ENCODE measurements around the gene NUP210. TPM values are rescaled to one million over a fixed set of nuclear protein-coding genes. Genes with fewer than 3 reads are reported as not detected.

Gene NUP210
- total and polyA plus RNA-seq, 2 experiments from 2014 or later, result 6.7 to 8.4 TPM

DNA sequence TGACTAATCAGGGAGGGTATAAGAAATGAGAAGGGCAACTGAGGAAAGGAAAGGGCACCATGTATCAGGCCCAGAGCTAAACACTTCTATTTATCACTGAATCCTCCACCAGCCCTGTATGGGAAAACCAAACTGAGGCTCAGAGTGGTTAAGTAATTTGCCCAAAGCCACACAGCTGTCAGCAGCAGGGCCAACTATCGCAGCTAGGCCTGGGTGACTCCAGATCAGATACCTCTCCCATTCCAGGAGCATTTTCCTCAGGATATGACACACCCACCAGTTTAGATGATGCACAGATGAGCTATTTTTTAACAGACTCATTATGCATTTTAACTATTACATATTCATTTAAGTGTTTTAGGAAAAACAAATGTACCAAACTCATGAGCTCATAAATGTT lies 14.5 kb downstream of the NUP210 start:
- Histone ChIP-seq H2AFZ (no peak overlapping the region), H4K20me1 (ENCODE audit: insufficient read depth, poor library complexity, severe bottlenecking) (no peaks in the 10 kb centered on the region), H3K9me3 (ENCODE audit: low read depth) (no peaks in the 10 kb centered on the region), H3K9me2 (replicated peaks; ENCODE audit: insufficient read depth) (no peaks in the 10 kb centered on the region), H3K4me2 (no peak overlapping the region), H3K27me3 (no peaks in the 10 kb centered on the region), H3K27ac (no peak overlapping the region), H3K79me2 (no peaks in the 10 kb centered on the region), H3K4me1 (ENCODE audit: insufficient read depth) (no peaks in the 10 kb centered on the region), H3K4me3 (no peak overlapping the region), H3K36me3 (replicated peaks; ENCODE audit: insufficient read depth, low read depth) (no peaks in the 10 kb centered on the region)
- TF ChIP-seq EZH2phosphoT487 (IDR thresholded peaks at IDR 0.05; ENCODE audit: low read depth, severe bottlenecking, unreplicated experiment) (no peak), EZH2 (IDR thresholded peaks at IDR 0.05; ENCODE audit: borderline replicate concordance) (no peak)
- TF ChIP-seq, protein P1, sequence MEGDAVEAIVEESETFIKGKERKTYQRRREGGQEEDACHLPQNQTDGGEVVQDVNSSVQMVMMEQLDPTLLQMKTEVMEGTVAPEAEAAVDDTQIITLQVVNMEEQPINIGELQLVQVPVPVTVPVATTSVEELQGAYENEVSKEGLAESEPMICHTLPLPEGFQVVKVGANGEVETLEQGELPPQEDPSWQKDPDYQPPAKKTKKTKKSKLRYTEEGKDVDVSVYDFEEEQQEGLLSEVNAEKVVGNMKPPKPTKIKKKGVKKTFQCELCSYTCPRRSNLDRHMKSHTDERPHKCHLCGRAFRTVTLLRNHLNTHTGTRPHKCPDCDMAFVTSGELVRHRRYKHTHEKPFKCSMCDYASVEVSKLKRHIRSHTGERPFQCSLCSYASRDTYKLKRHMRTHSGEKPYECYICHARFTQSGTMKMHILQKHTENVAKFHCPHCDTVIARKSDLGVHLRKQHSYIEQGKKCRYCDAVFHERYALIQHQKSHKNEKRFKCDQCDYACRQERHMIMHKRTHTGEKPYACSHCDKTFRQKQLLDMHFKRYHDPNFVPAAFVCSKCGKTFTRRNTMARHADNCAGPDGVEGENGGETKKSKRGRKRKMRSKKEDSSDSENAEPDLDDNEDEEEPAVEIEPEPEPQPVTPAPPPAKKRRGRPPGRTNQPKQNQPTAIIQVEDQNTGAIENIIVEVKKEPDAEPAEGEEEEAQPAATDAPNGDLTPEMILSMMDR (IDR thresholded peaks at IDR 0.05; ENCODE audit: poor library complexity), result no peak
- WGBS (ENCODE audit: low lambda C conversion rate, missing lambda C conversion rate), result 96% methylated on average over 1 of the region's 1 CpG
- DNase-seq (ENCODE audit: low spot score), result no peak

DNA sequence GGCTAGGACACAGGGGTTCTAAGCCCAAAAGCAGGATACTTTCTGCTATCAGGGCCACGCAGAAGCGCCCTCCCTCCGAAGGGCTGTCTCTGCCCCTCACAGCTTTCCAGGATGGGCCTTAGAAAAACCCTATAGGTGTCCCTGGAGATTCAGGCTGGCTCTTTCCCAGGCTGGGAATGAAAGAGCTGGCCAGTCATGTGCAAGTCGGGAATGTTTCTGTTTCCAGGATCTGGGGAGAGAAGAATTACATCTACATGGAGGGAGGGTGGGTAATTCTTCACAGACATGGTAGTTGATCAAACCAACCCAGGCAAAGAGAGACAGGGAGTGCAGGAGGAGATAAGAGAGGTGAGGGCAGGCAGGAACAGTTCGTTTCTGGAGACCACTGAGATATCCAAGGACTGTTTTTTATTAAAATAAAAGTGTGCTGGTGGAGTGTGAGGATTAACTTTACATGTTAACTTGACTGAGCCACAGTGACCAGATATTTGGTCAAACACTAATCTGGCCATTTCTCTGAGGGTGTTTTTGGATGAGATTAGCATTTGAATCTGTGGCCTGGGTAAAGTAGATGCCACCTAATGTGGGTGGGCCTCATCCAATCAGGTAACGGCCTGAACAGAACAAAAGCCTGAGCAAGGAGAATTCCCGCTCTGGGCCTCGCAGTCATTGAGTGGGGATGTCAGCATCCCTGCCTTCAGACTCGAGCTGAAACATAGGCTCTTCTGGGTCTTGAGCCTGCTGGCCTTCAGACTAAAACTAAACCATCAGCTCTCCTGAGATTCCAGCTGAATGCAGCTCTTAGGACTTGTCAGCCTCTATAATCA lies 15.3 kb downstream of the NUP210 start:
- TF ChIP-seq EZH2 (IDR thresholded peaks at IDR 0.05; ENCODE audit: borderline replicate concordance) (no peak), EZH2phosphoT487 (IDR thresholded peaks at IDR 0.05; ENCODE audit: low read depth, severe bottlenecking, unreplicated experiment) (no peak)
- TF ChIP-seq, protein P1 (IDR thresholded peaks at IDR 0.05; ENCODE audit: poor library complexity), result no peak

DNA sequence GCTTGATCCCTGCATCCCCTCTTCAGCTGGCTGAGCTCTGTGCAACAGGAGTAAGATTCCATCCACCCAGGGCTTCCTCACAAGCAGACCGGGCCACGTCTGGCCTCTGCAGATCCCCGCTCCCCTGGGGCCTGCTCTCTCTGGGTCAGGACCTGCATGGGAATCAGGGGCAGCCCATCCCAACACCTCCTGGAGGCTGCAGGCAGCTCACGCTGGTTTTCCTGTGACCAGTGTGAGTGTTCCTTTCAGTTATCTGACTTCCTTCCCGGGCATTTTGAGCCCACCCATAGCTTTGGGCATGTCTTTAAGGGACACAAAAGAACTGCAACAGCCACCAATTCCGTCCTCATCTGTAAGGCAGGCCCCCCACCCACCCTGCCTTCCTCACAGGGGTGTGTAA lies 16.3 kb downstream of the NUP210 start:
- Histone ChIP-seq H2AFZ (no peak overlapping the region), H3K27ac (no peak overlapping the region), H3K79me2 (no peaks in the 10 kb centered on the region), H4K20me1 (ENCODE audit: insufficient read depth, poor library complexity, severe bottlenecking) (no peaks in the 10 kb centered on the region), H3K36me3 (replicated peaks; ENCODE audit: insufficient read depth, low read depth) (no peaks in the 10 kb centered on the region), H3K4me3 (no peak overlapping the region), H3K9me2 (replicated peaks; ENCODE audit: insufficient read depth) (no peaks in the 10 kb centered on the region), H3K4me2 (no peak overlapping the region), H3K27me3 (no peaks in the 10 kb centered on the region), H3K4me1 (ENCODE audit: insufficient read depth) (no peaks in the 10 kb centered on the region), H3K9me3 (ENCODE audit: low read depth) (no peaks in the 10 kb centered on the region)
- no peak for DNase-seq (ENCODE audit: low spot score)
- 82% methylated on average over 6 of the region's 6 CpGs for WGBS (ENCODE audit: low lambda C conversion rate, missing lambda C conversion rate)
- TF ChIP-seq, protein P1 (IDR thresholded peaks at IDR 0.05; ENCODE audit: poor library complexity), result no peak
- TF ChIP-seq EZH2phosphoT487 (IDR thresholded peaks at IDR 0.05; ENCODE audit: low read depth, severe bottlenecking, unreplicated experiment) (no peak), EZH2 (IDR thresholded peaks at IDR 0.05; ENCODE audit: borderline replicate concordance) (no peak)

More for the DNA sequence above, 15.3 kb downstream of the NUP210 start:
- Histone ChIP-seq H3K4me1 (ENCODE audit: insufficient read depth) (no peaks in the 10 kb centered on the region), H3K9me3 (ENCODE audit: low read depth) (no peaks in the 10 kb centered on the region), H3K27ac (no peak overlapping the region), H3K27me3 (no peaks in the 10 kb centered on the region), H2AFZ (no peak overlapping the region), H4K20me1 (ENCODE audit: insufficient read depth, poor library complexity, severe bottlenecking) (no peaks in the 10 kb centered on the region), H3K36me3 (replicated peaks; ENCODE audit: insufficient read depth, low read depth) (no peaks in the 10 kb centered on the region), H3K79me2 (no peaks in the 10 kb centered on the region), H3K4me3 (no peak overlapping the region), H3K9me2 (replicated peaks; ENCODE audit: insufficient read depth) (no peaks in the 10 kb centered on the region), H3K4me2 (no peak overlapping the region)
- 82% methylated on average over 9 of the region's 9 CpGs for WGBS (ENCODE audit: low lambda C conversion rate, missing lambda C conversion rate)
- DNase-seq (ENCODE audit: low spot score), result no peak
